Measurements from ENCODE around the gene IQSEC2.

IQSEC2 gene

DNA sequence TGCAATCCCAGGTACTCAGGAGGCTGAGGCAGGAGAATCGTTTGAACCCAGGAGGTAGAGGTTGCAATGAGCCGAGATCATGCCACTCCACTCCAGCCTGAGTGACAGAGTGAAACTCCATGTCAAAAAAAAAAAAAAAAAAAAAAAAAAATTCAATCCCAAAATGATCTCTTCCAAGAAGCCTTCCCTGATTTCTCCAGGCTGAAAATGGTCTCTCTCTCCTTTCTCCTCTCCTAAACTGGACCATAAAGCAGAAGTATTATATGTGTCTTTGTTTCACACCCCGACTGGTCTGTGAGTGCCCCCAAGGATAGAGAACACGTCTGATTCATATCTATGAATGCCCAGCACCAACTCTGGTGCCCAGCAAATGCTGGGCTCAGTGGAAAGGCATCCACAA, 39.1 kb downstream of the IQSEC2 start:
- DNase-seq (ENCODE audit: low spot score) = no peak

DNA sequence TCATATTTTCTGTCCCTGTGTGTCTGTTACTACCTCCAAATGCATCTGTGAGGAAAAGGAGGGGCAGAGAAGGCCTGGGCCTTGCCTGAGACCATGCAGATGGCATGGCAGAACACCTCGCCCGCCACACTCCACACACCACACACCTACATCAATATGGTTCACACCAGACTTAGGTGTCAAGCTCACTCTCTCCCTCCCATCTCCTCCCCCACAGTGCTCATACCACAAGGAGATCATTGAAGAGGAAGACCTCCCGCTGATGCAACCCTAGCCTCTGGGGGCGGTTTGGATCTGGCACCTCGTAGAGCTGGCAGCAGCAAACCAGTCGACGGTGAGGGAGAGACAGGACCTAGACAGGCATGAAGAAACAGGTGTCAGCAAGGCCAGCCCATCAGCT, 39.8 kb downstream of the IQSEC2 start:
- no peak for DNase-seq (ENCODE audit: low spot score)

DNA sequence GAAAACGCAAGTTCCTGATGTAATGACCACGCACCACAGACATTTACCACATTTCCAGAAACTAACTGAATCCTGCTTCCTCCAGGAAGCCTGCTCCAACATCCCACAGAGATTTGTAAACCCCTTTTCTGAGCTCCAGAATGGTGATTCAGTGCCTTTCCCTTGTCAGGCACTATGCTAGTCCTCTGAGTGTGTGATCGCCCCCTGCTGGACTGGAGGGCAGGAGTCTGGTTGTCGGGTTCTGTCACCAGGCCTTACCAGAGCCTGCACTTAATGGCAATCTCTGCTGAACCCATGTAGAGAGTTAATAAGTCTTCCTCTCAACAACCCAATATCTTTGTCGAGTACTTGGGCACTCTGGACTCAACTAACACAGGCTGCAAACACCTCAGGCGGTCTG, 41.9 kb downstream of the IQSEC2 start:
- peak; percentile 11 for DNase-seq (ENCODE audit: low spot score)

DNA sequence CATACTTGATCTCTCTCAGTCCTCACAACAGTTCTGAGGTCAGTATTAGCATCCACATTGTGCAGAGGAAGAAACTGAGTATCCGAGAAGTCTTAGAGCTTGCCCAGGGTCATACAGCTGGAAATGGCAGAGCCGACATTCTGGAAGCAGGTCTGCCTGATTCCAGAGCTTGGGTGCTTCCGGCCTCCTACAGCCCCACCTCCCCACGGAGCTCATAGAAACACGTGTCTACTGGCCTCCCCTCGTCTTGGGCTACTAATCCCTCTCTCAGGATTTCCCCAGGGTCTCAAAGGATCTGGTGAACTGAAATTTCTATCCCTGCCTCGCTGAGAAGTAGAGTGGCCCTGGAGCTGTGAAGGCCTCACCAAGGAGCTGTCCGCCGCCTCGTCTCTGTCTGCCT, 44.3 kb downstream of the IQSEC2 start:
- DNase-seq (ENCODE audit: low spot score) = no peak

DNA sequence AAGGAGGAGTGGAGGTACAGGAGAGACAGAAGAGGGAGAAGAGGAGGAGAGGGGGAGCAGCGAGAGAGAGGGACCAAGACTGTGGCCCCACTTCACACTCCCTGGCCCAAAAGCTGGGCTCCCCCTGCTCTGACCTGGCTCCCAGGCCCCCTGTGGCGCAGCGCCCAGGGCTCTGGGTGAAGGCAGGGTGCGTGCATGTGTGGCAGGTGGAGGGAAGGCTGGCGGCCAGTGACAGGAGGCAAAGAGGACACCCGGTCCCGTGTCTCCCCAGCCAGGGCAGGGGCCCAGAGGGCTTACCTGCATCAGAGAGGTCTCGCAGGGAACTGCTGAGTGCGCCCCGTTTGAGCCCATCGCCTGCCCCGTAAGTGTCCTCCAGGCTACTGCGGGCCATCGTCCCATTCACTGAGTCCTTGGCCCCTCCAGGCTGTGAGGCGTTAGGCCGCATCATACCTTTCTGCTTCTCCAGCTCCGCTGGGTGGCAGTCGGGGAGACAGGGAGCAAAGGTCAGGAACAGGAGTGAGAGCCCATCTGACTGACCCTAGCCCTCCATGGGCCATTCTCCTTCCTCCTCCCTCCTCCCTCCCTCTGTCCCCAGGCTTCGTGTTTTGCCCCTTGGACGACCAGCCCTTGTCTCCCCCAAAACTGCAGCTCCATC, 45.2 kb downstream of the IQSEC2 start:
- no peak for DNase-seq (ENCODE audit: low spot score)

DNA sequence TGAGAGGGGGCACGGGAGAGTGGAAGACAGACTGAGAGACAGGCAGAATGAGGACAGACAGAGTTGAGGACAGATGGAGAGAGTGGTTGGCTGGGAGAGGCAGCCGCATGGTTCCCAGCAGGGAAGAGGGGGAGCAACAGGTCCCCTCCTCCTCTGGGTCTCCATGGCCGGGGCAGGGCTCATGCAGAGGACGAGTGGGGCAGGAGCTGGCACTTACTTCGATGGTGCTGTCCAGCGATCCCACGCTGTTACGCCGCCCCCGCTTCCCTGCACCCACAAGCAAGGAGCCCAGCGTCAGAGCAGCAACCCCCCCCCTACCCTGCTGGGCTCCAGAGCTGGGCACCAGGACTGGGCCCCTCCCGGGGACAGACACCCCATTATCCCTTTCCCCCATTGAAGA, 45.8 kb downstream of the IQSEC2 start:
- DNase-seq (ENCODE audit: low spot score) = no peak

DNA sequence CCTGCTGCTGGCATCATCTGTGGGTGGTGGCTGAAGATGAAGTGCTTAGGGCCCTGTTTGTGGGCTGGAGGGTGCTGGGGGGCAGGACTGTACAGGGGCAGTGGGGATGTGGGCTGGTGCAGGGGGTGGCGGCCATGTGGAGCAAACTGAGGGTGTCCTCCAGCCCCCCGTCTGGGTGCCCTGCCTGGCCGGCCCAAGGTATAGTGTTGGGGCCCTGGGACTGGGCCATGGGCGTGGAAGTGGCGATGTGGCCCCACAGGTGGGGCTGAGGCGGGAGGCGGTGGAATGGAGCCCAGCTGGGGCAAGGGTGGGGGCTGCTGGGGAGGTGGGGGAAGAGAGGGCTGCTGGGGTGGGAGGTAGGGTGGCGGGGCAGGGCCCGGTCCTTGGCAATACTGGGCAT, 46.9 kb downstream of the IQSEC2 start:
- no peak for DNase-seq (ENCODE audit: low spot score)

DNA sequence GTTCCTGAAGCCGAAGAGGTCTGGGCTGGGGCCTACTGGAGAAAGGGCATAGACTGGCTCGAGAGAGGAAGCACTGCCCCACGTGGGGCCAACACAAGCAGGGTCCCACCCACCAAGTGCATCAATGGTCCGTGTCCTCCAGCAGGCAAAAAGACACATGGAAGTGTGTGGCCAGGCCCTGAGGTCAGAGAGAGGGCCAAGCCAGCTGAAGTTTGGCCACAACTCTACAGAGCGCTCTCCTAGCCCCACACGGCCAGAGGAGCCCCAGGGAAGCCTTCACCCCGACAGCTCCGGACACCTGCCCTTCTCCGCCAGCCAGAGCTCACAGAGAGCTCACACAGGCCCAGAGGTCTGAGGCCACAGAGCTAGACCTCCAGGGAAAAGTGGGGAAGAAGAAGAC, 47.8 kb downstream of the IQSEC2 start:
- DNase-seq (ENCODE audit: low spot score) = no peak

DNA sequence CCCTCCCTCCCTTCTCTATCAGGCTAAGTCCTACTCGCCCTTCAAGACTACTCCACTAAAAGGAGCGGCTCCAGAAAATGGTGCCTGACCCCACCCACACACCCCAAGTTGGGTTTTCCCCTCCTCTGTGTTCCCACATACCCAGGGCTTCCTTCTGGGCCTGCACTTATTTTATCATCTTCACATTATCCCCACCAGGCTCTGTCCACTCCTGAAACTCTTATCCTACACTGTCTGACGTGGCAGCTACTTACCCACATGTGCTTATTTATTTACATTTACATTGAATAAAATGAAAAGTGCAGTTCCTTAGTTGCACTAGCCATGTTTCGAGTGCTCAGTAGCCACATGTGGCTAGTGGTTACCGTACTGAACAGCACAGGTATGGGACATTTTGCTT, 51.3 kb downstream of the IQSEC2 start:
- DNase-seq (ENCODE audit: low spot score) = no peak

DNA sequence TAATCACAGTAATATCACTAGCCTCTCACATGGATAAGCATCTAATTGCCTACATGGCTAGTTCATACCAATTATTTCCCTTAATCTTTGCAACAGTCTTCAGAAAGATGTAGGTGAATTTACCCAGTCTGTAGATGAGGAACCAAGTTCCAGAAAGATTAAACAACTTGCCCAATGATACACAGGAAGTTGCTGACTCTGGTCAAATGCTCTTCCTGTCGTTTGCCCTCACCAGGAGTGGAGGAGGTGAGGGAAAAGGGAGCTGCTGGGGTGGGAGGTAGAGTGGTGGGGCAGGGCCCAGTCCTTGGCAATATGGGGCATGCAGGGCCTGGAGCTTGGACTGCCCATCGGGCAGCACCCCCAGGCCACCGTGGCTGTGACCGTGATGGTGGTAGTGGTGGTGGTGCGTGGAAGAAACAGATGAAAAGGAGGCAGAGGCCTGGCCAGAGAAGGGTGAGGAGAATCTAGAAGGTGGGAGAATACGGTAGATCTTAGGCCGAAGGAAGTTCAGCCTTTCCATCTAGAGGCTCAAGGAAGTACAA, 54.1 kb downstream of the IQSEC2 start:
- DNase-seq (ENCODE audit: low spot score) = no peak

DNA sequence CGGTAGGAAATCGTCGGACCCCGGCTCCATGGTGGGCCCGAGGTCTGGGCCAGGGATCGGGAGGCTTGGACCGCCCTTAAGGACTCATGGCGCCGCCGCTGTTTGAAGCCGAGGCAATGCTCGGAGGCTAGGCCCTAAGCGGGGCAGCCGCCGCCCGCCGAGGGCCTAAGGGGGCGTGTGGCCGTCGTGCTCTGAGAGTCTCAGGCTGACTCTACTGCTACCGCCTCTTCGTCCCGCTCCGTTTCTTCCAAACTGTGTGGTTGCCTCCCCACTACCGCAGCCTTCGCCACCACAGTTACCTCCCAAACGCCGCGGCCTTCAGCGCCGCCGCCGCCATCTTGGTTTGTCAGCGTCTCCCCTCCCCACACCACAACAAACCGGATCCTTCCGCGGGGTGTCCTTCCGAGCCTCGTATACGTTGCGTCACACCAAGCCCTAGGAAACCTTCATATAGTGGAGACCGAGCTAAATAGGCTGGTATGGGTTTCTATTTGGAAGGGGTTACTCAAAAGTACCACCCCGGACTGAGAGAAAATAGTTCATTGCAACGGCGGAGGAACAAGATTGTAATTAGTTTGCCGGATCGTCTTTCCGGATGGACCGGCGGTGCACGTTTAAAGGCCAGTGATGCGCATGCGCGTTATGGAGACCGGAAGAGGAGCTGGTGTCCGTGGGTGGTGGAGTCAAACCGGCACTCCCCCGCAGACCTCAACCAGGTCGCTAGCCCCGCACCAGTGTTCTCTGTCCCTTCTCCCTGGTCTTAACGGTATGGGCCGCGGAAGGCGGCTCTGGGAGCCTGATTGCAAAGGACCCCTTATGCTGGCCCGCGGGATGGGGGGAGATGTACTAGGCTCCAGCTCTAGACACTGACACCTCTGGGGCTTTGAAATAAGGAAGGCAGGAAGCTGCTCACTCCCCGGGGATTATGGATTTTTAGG, 56.3 kb downstream of the IQSEC2 start, which contains the start of gene KDM5C:
TSS of gene KDM5C (minus strand) at position 348 of the 938 bp plus-strand sequence. CDS start at position 30, 318 bp downstream.
- DNase-seq (ENCODE audit: low spot score) = peak; percentile 94

DNA sequence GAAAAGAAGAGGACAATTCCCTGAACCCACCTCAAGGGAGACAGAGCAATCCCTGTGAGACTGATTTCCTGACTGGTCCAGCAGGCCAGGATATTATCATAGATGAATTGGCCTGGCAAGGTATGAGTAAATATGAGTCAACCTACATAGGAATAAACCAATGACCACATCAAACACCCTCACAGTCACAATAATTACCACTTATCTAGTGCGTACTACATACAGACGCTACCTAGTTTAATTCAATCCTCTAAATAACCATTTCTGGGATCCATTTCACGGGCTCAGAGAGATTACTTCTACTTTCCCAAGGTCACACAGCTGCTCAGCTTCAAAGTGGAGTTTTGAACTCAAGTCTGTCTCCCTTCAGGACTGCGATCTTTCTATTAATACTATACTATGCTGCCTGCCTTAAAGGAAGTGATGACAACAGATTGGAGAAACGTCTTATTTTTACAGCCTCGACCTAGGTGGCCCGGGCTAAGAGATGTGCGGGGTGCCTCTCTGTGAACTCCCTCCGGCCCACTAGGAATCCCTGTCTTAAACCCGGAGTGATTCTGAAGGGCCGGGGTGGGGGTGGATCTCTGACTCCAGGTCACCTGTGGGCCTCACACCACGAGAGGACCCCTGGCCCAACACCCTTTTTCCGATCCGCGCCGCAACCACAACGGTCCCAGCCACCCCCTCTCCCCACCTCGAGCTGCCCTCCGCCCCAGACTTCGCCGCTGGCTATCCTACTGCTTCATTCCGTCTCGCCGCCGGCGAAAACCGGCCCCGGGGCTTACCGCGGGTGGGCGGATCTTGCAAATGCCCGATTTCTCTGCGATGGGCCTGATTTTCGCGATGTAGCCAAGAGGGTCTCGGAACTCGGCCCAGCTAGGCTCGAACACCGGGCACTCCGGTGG, 57.2 kb downstream of the IQSEC2 start:
- peak; percentile 32 for DNase-seq (ENCODE audit: low spot score)

DNA sequence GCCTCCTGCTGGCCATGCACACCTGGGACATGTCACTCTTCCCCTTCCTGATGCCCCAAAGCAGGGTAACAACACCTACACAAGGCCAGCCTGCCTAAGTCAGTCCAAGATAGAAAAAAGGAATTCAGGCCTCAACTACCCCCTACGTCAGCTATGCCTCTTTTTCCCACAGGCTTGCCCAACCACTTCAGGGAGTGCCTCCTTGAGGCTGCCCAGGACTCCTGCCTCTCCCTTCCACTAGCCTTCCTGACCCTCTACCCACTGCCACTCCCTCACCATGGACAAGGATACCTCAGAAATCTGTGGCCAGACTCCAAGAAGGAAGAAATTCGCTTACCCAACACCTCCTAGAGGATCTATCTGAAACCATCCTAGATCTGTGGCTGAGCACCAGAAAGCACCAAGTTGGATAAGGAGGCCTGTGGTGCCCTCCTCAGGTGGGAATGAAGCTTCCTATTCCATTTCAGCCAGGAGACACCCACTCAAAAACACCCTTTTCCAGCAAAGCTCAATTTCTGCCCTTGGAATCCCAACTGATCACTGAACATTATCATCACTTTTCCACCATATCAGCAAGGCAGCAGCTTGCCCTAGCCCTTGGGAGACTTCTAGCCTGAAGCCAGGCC, 58.2 kb downstream of the IQSEC2 start:
- DNase-seq (ENCODE audit: low spot score) = peak; percentile 5
